GM12878 (cell line): Measurements from ENCODE around the gene AHNAK2. TPM values are rescaled to one million over a fixed set of nuclear protein-coding genes. Genes with fewer than 3 reads are reported as not detected.

Experiments used
- ATAC-seq: fragments of 200-7000 bp; cut with Tn5 transposase; 3 replicates; pipeline ENCODE4 v1.9.1; 2020; ENCODE audit warnings: mild to moderate bottlenecking, moderate library complexity
- BruUV-seq: library from RNA; stranded (reverse); fragments of 400-500 nt; replicated peaks from 2 replicates; lab custom pipeline; 2021; lab: Mats Ljungman, UMichigan
- CTCF ChIA-PET: fragments of 300-600 bp; sonication (Branson Sonifier 250); formaldehyde crosslinking; extraction: SDS; loops from one replicate; lab custom pipeline; 2021; ENCODE audit warnings: inconsistent platforms; lab: Yijun Ruan, JAX
- POLR2A ChIA-PET: fragments of 350-600 bp; formaldehyde crosslinking; extraction: SDS; loops from one replicate; lab custom pipeline; 2021; ENCODE audit warnings: inconsistent platforms; lab: Charles Lee
- RAD21 ChIA-PET: fragments of 300-600 bp; sonication (Branson Sonifier 250); formaldehyde crosslinking; loops from one replicate; lab custom pipeline; 2023; ENCODE audit warnings: antibody characterized with exemption; ENCODE audit not compliant: unreplicated experiment; lab: Charles Lee
- SMC1A ChIA-PET: fragments of 300-600 bp; sonication (Branson Sonifier 250); formaldehyde crosslinking; loops from one replicate; lab custom pipeline; 2023; ENCODE audit not compliant: unreplicated experiment, uncharacterized antibody; lab: Charles Lee
- DNase-seq: peaks from one replicate; pipeline ENCODE4 v3.0.0-alpha.2; 2011; ENCODE audit warnings: low read depth, low spot score
- FAIRE-seq: peaks from 3 replicates; lab custom pipeline; 2011; peaks lifted over from hg19 to GRCh38; lab: Jason Lieb, UNC
- H2AFZ ChIP-seq: 2 replicates; pipeline ENCODE4 v1.6.0; 2011; ENCODE audit warnings: low read depth, low read length, control low read depth; ENCODE audit not compliant: control insufficient read depth
- H3K27ac ChIP-seq: 2 replicates; pipeline ENCODE4 v1.5.1; 2011; ENCODE audit warnings: control low read depth; ENCODE audit not compliant: control insufficient read depth, insufficient read depth
- H3K27me3 ChIP-seq, 2 experiments: replicated peaks in 1 of 2; 2 replicates each; pipeline versions ENCODE4 v1.6.0 to v1.6.1; 2011; ENCODE audit warnings: low read length in 1 of 2; ENCODE audit not compliant: control insufficient read depth in 2 of 2, insufficient read depth in 2 of 2
- H3K36me3 ChIP-seq, 2 experiments: 2 replicates each; pipeline ENCODE4 v1.5.1; 2011; ENCODE audit warnings: low read length in 1 of 2; ENCODE audit not compliant: control insufficient read depth in 2 of 2, insufficient read depth in 2 of 2
- H3K4me1 ChIP-seq: 2 replicates; pipeline ENCODE4 v1.6.1; 2011; ENCODE audit warnings: mild to moderate bottlenecking, low read length, moderate library complexity, mixed read lengths; ENCODE audit not compliant: control insufficient read depth, insufficient read depth
- H3K4me2 ChIP-seq: 2 replicates; pipeline ENCODE4 v1.6.0; 2011; ENCODE audit warnings: control low read depth; ENCODE audit not compliant: control insufficient read depth, insufficient read depth
- H3K4me3 ChIP-seq: fragments of 200-600 bp; sonication (generic); 2 replicates; pipeline ENCODE4 v1.5.1; 2016
- H3K79me2 ChIP-seq: 2 replicates; pipeline ENCODE4 v1.6.0; 2011; ENCODE audit warnings: low read length; ENCODE audit not compliant: control insufficient read depth, insufficient read depth
- H3K9ac ChIP-seq: 2 replicates; pipeline ENCODE4 v1.8.0; 2011; ENCODE audit warnings: low read length, control low read depth, mixed read lengths; ENCODE audit not compliant: control insufficient read depth, insufficient read depth
- H3K9me3 ChIP-seq: replicated peaks from 3 replicates; pipeline ENCODE4 v1.5.1; 2011; ENCODE audit warnings: mild to moderate bottlenecking, low read length; ENCODE audit not compliant: control insufficient read depth, insufficient read depth
- H4K20me1 ChIP-seq: 2 replicates; pipeline ENCODE4 v1.6.0; 2011; ENCODE audit not compliant: control insufficient read depth, insufficient read depth
- ATF7 ChIP-seq: fragments of 450-650 bp; IDR thresholded peaks from 2 replicates; pipeline ENCODE4 v1.6.1; 2016; ENCODE audit warnings: low read depth, mild to moderate bottlenecking
- BCL11A ChIP-seq: IDR thresholded peaks from 2 replicates; pipeline ENCODE4 v1.6.1; 2011; ENCODE audit warnings: low read depth, low read length
- CBX5 ChIP-seq: sonication (generic); IDR thresholded peaks from 2 replicates; pipeline ENCODE4 v1.6.1; 2016; ENCODE audit warnings: low read depth, moderate library complexity, mild to moderate bottlenecking, inconsistent platforms
- CHD4 ChIP-seq: fragments of 200-600 bp; sonication (generic); IDR thresholded peaks from 2 replicates; pipeline ENCODE4 v1.6.1; 2016; ENCODE audit warnings: mild to moderate bottlenecking
- HDAC6 ChIP-seq: fragments of 200-600 bp; sonication (generic); IDR thresholded peaks from one replicate; pipeline ENCODE4 v1.8.0; 2017; ENCODE audit warnings: antibody characterized with exemption; ENCODE audit not compliant: unreplicated experiment
- MYC ChIP-seq: IDR thresholded peaks from 2 replicates; pipeline ENCODE4 v1.6.1; 2011; ENCODE audit warnings: mild to moderate bottlenecking, low read length, moderate library complexity, inconsistent platforms; ENCODE audit not compliant: insufficient read depth, insufficient replicate concordance, insufficient read length, severe bottlenecking
- NBN ChIP-seq: fragments of 450-650 bp; IDR thresholded peaks from 2 replicates; pipeline ENCODE4 v1.6.1; 2016
- RBBP5 ChIP-seq: fragments of 200-600 bp; sonication (generic); conservative IDR thresholded peaks from 2 replicates; pipeline ENCODE4 v1.6.1; 2016
- SKIL ChIP-seq: fragments of 450-650 bp; IDR thresholded peaks from 2 replicates; pipeline ENCODE4 v1.6.1; 2017; ENCODE audit warnings: mild to moderate bottlenecking, low read depth, inconsistent platforms; ENCODE audit not compliant: poor library complexity, severe bottlenecking
- SUPT20H ChIP-seq: IDR thresholded peaks from 2 replicates; pipeline ENCODE4 v1.6.1; 2011; ENCODE audit warnings: low read depth, mild to moderate bottlenecking, low read length, moderate library complexity, borderline replicate concordance; ENCODE audit not compliant: control insufficient read depth
- TARDBP ChIP-seq: IDR thresholded peaks from 2 replicates; pipeline ENCODE4 v1.6.1; 2016; ENCODE audit warnings: borderline replicate concordance
- ZZZ3 ChIP-seq: IDR thresholded peaks from 2 replicates; pipeline ENCODE4 v1.6.1; 2011; ENCODE audit warnings: low read depth; ENCODE audit not compliant: control insufficient read depth, insufficient read length
- WGBS: methylation state at CpG from one replicate; pipeline ENCODE4 v1.1.6; 2016; ENCODE audit warnings: low lambda C conversion rate; ENCODE audit not compliant: insufficient replicate concordance, insufficient coverage; ENCODE audit errors: missing lambda C conversion rate; 5-methylcytosine and 5-hydroxymethylcytosine counted together
- in situ Hi-C: fragments of 300-500 bp; cut with MboI; formaldehyde crosslinking; loops from 9 replicates; pipeline ENCODE4 v1.14.3; 2018; ENCODE audit warnings: mixed read lengths
- intact Hi-C: fragments of 100-400 bp; cut with micrococcal nuclease; formaldehyde crosslinking; loops from one replicate; pipeline ENCODE4 v1.14.2; 2022; ENCODE audit not compliant: unreplicated experiment
- polyA plus RNA-seq, 11 experiments: library from polyadenylated mRNA; depleted of rRNA in 4 of 11; unstranded in 6 of 11; stranded (reverse) in 5 of 11; fragments of >200 nt; fragmentation: Nextera tagmentation in 4 of 11; fragmentation: Illumina TruSeq in 1 of 11; extraction: Ambion mirVana in 4 of 11; extraction: Trizol in 1 of 11; gene quantifications; 1 replicate in 1 of 11; 2 replicates in 10 of 11; pipeline versions ENCODE4 v1.2.1 to v1.2.3, GENCODE V29; 2011 to 2016; ENCODE audit warnings: inconsistent platforms in 2 of 11, missing spikeins in 2 of 11, low read depth in 1 of 11
- total RNA-seq, 4 experiments: library from RNA; depleted of rRNA in 3 of 4; stranded (reverse); fragments of >200 nt in 3 of 4; fragmentation: Illumina TruSeq in 1 of 4; extraction: Trizol in 1 of 4; gene quantifications; 2 replicates each; pipeline versions ENCODE4 v1.2.1 to v1.2.3, GENCODE V29; 2013 to 2021
- TF ChIP-seq, protein P1 (sequence below): IDR thresholded peaks from 2 replicates; pipeline ENCODE4 v1.6.1; 2011; ENCODE audit warnings: borderline replicate concordance, low read depth, mild to moderate bottlenecking, moderate library complexity, mixed read lengths, low read length; ENCODE audit not compliant: insufficient read depth; ENCODE audit errors: extremely low read length
- TF ChIP-seq, protein P2 (sequence below): fragments of 450-650 bp; IDR thresholded peaks from 2 replicates; pipeline ENCODE4 v1.6.1; 2017; ENCODE audit warnings: low read depth, mild to moderate bottlenecking, moderate library complexity
- TF ChIP-seq, protein P3 (sequence below): fragments of 450-650 bp; IDR thresholded peaks from 2 replicates; pipeline ENCODE4 v1.6.1; 2014; ENCODE audit warnings: mild to moderate bottlenecking

The AHNAK2 gene
- total and polyA plus RNA-seq, 10 of the 15 experiments (the other 5 are each of a cell fraction or from before 2014, with no cell fraction given), result 0.03 to 0.10 TPM; not detected in 8

DNA sequence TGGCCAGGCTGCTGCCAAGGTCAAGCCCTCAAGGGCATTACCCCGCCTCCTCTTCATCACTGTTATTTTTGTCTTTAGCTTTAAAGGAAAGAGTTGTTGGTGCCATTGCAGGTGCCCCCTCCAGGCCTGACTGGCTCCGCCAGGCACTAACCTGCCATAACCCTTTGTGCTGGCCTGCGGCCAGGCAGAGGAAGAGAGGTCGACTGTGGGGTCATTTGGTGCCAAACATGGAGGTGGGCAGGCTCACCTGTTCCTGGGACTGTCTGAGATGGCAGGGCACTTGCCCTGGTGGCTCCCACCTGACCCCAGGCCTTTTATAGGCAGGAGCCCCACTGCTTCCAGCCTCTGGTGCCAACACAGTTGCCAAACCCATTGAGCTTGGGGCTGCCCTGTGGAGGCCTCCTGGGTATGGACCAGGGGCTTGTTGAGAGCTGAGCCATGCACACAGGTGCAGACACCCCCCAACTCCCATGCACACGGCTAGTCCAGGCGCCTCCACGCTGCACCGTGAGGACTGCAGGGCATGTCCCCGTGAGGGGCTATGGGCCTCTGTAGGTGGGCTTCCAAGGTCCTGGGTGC lies 82.9 kb downstream of the AHNAK2 start:
- H3K4me2 ChIP-seq, result no peak overlapping the region
- H3K9ac ChIP-seq, result no peak overlapping the region
- no peak overlapping the region for H3K4me3 ChIP-seq
- ChIA-PET CTCF (interaction anchor here (0.7 to 2.5 kb wide), 11 partner anchors 26 to 949 kb away, joined by 3 to 13 read pairs (median 3); partner anchors contain the start of gene PLD4), SMC1A (interaction anchor here (0.8 to 1.8 kb wide), 4 partner anchors 30 to 151 kb away, joined by 3 to 8 read pairs (median 3); partner anchors contain the start of gene PLD4), RAD21 (interaction anchor here (1.4 kb wide), 1 partner anchor 80 kb away, joined by 4 read pairs; no protein-coding TSS in a partner anchor), POLR2A (no interaction called here)
- H3K79me2 ChIP-seq, result no peaks in the 10 kb centered on the region
- no peak for ATAC-seq
- no peak overlapping the region for H2AFZ ChIP-seq
- no peaks in the 10 kb centered on the region for H4K20me1 ChIP-seq
- H3K27ac ChIP-seq, result no peak overlapping the region
- BruUV-seq, result no TSS peak
- H3K4me1 ChIP-seq, result no peaks in the 10 kb centered on the region
- H3K36me3 ChIP-seq, result no peaks in the 10 kb centered on the region
- FAIRE-seq, result no peak
- DNase-seq, result no peak
- no peaks in the 10 kb centered on the region for H3K9me3 ChIP-seq
- in situ Hi-C loops (loop anchor here (10.0 kb wide), 1 partner anchor 150 kb away; no protein-coding TSS in a partner anchor), intact Hi-C loops (loop anchor here (5.0 to 10.0 kb wide), 3 partner anchors 37 to 152 kb away; partner anchors contain the start of gene AHNAK2)
- 53% methylated on average over 9 of the region's 9 CpGs for WGBS
- peaks cover 0 to 3% of the 10 kb centered on the region in 2 experiments; a peak in 1 of 4 replicates for H3K27me3 ChIP-seq
- TF ChIP-seq HDAC6 (no peak), NBN (no peak), CHD4 (no peak), ATF7 (no peak), MYC (no peak), SKIL (no peak), RBBP5 (no peak), ZZZ3 (no peak), BCL11A (no peak), CBX5 (no peak), TARDBP (no peak), SUPT20H (no peak)
- TF ChIP-seq, protein P1, sequence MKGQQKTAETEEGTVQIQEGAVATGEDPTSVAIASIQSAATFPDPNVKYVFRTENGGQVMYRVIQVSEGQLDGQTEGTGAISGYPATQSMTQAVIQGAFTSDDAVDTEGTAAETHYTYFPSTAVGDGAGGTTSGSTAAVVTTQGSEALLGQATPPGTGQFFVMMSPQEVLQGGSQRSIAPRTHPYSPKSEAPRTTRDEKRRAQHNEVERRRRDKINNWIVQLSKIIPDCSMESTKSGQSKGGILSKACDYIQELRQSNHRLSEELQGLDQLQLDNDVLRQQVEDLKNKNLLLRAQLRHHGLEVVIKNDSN, result no peak
- TF ChIP-seq, protein P2, sequence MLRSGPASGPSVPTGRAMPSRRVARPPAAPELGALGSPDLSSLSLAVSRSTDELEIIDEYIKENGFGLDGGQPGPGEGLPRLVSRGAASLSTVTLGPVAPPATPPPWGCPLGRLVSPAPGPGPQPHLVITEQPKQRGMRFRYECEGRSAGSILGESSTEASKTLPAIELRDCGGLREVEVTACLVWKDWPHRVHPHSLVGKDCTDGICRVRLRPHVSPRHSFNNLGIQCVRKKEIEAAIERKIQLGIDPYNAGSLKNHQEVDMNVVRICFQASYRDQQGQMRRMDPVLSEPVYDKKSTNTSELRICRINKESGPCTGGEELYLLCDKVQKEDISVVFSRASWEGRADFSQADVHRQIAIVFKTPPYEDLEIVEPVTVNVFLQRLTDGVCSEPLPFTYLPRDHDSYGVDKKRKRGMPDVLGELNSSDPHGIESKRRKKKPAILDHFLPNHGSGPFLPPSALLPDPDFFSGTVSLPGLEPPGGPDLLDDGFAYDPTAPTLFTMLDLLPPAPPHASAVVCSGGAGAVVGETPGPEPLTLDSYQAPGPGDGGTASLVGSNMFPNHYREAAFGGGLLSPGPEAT, result no peak
- TF ChIP-seq, protein P3, sequence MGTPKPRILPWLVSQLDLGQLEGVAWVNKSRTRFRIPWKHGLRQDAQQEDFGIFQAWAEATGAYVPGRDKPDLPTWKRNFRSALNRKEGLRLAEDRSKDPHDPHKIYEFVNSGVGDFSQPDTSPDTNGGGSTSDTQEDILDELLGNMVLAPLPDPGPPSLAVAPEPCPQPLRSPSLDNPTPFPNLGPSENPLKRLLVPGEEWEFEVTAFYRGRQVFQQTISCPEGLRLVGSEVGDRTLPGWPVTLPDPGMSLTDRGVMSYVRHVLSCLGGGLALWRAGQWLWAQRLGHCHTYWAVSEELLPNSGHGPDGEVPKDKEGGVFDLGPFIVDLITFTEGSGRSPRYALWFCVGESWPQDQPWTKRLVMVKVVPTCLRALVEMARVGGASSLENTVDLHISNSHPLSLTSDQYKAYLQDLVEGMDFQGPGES, result no peak
